GM10266 (cell line): ENCODE measurements around the gene LRR1.

Experiments used
- DNase-seq: peaks from one replicate; pipeline ENCODE4 v3.0.0; 2012; ENCODE audit errors: extremely low spot score
- TF ChIP-seq, protein P1 (sequence below): IDR thresholded peaks from 2 replicates; pipeline ENCODE4 v1.5.1; 2012; ENCODE audit warnings: mild to moderate bottlenecking, low read depth; ENCODE audit not compliant: control insufficient read depth, insufficient read depth; ENCODE audit errors: missing control alignments

LRR1 gene

GRCh38 chr14:49586673-49587460 is 11.9 kb upstream of the LRR1 start:
- DNase-seq = peak; percentile 20
- TF ChIP-seq, protein P1, sequence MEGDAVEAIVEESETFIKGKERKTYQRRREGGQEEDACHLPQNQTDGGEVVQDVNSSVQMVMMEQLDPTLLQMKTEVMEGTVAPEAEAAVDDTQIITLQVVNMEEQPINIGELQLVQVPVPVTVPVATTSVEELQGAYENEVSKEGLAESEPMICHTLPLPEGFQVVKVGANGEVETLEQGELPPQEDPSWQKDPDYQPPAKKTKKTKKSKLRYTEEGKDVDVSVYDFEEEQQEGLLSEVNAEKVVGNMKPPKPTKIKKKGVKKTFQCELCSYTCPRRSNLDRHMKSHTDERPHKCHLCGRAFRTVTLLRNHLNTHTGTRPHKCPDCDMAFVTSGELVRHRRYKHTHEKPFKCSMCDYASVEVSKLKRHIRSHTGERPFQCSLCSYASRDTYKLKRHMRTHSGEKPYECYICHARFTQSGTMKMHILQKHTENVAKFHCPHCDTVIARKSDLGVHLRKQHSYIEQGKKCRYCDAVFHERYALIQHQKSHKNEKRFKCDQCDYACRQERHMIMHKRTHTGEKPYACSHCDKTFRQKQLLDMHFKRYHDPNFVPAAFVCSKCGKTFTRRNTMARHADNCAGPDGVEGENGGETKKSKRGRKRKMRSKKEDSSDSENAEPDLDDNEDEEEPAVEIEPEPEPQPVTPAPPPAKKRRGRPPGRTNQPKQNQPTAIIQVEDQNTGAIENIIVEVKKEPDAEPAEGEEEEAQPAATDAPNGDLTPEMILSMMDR = peak; percentile 87

DNA sequence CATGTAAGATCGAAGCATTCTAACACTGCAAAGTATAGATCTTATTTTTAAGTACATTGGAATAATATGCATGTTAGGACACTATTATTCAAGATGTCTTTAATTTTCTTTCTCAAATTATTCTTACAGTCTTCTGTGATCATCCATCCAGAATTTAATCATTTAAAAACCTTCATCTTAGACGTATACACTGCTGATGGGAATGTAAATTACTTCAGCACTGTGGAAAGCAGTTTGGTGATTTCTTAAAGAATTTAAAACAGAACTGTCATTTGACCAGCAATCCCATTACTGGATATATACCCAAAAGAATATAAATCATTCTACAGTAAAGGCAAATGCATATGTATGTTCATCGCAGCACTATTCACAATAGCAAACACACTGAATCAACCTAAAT is 9.4 kb upstream of the LRR1 start:
- TF ChIP-seq, protein P1 = no peak
- DNase-seq = no peak

GRCh38 chr14:49593016-49593415 is 5.7 kb upstream of the LRR1 start:
- TF ChIP-seq, protein P1 = no peak
- DNase-seq = no peak

- DNase-seq = peak; percentile 51
- TF ChIP-seq, protein P1 = no peak
Observed at GRCh38 chr14:49594347-49595091, 4.2 kb upstream of the LRR1 start.

GRCh38 chr14:49598189-49598484 is 603 bp upstream of the LRR1 start:
- no peak for DNase-seq
- TF ChIP-seq, protein P1 = no peak

DNA sequence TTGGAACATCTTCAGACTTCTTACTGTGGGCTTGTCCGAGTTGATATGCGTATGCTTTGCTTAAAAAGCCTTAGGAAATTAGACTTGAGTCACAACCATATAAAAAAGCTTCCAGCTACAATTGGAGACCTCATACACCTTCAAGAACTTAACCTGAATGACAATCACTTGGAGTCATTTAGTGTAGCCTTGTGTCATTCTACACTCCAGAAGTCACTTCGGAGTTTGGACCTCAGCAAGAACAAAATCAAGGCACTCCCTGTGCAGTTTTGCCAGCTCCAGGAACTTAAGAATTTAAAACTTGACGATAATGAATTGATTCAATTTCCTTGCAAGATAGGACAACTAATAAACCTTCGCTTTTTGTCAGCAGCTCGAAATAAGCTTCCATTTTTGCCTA is 8.8 kb downstream of the LRR1 start:
- TF ChIP-seq, protein P1 = no peak
- DNase-seq = no peak

DNA sequence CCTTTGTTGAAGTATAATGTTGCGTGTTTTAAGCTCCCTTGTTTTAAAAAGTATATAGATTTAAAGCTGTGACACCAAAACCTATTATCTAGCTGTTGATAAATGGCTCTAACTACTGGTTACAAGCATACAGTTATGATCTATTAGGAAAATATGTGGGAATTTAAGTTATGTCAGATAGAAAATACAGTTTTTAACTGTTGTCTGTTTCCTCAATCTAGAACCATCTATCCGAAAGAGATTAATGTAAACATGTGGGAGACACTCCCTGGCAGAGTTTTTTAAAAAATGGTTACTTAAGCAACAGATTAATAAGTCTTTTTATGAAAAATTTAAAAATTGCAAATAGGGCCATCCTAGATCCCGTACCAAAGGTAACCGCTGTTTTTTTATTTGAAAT is 13.5 kb downstream of the LRR1 start:
- DNase-seq = no peak
- TF ChIP-seq, protein P1 = no peak
